Sciatic nerve (tissue), 2 donors: ENCODE results near the gene ADAM22. TPM values are rescaled to one million over a fixed set of nuclear protein-coding genes. Genes with fewer than 3 reads are reported as not detected.
"Not testable (repeated sequence)": the region's sequence is repeated elsewhere in the genome, so short reads cannot be mapped to it uniquely, and the experiment has no call there.

Source experiments
- ATAC-seq: fragments of 200-7000 bp; cut with Tn5 transposase; one replicate; pipeline ENCODE4 v1.9.1; 2020; ENCODE audit warnings: mild to moderate bottlenecking, moderate library complexity
- DNase-seq: peaks from one replicate; pipeline ENCODE4 v3.0.0-alpha.2; 2020; ENCODE audit warnings: low spot score
- intact Hi-C: fragments of 100-400 bp; cut with DNase I; formaldehyde crosslinking; loops from one replicate; pipeline ENCODE4 v1.14.2; 2022
- total RNA-seq: library from RNA; stranded (reverse); fragmentation: NEBNext Ultra II Directional; extraction: Animal tissue kit (Norgen Biotek cat#: 25700); gene quantifications from one replicate; pipeline ENCODE4 v1.2.1, GENCODE V29; 2021
- donor health status: DM: no; HTN: no; CAD: no.
- donor health status: DM: no; HTN: no; CAD: no.

Gene ADAM22
- total RNA-seq, 1 donor from 2014 or later = 8.5 TPM

- no peak for DNase-seq
- intact Hi-C loops = no loop called here
- no peak for ATAC-seq
Measured at GRCh38 chr7:88141479-88141878, 207.4 kb downstream of the ADAM22 start.

GRCh38 chr7:88141953-88142352 lies 207.9 kb downstream of the ADAM22 start:
- intact Hi-C loops = no loop called here
- DNase-seq (no peak), ATAC-seq (no peak)

- no peak for ATAC-seq
- no peak for DNase-seq
- intact Hi-C loops = no loop called here
Measured at GRCh38 chr7:88146616-88147015, 212.6 kb downstream of the ADAM22 start.

- no peak for ATAC-seq
- no peak for DNase-seq
- intact Hi-C loops = no loop called here
Measured at GRCh38 chr7:88147341-88147740, 213.3 kb downstream of the ADAM22 start.

GRCh38 chr7:88147949-88148348 lies 213.9 kb downstream of the ADAM22 start:
- DNase-seq (no peak), ATAC-seq (no peak)
- intact Hi-C loops = no loop called here

- DNase-seq (no peak), ATAC-seq (no peak)
- intact Hi-C loops = no loop called here
Measured at GRCh38 chr7:88150033-88150432, 216.0 kb downstream of the ADAM22 start.

- no peak for ATAC-seq
- intact Hi-C loops = no loop called here
- no peak for DNase-seq
Measured at GRCh38 chr7:88151119-88151790, 217.2 kb downstream of the ADAM22 start.

- DNase-seq (no peak), ATAC-seq (no peak)
- intact Hi-C loops = no loop called here
Measured at GRCh38 chr7:88153378-88153777, 219.3 kb downstream of the ADAM22 start.

- DNase-seq (no peak), ATAC-seq (no peak)
- intact Hi-C loops = no loop called here
Measured at GRCh38 chr7:88155756-88156155, 221.7 kb downstream of the ADAM22 start.

- DNase-seq (no peak), ATAC-seq (no peak)
- intact Hi-C loops = no loop called here
Measured at GRCh38 chr7:88156356-88156755, 222.3 kb downstream of the ADAM22 start.

GRCh38 chr7:88159741-88160140 lies 225.7 kb downstream of the ADAM22 start:
- DNase-seq, intact Hi-C loops, ATAC-seq: not testable (repeated sequence)

GRCh38 chr7:88165697-88166096 lies 231.6 kb downstream of the ADAM22 start:
- intact Hi-C loops = no loop called here
- no peak for ATAC-seq
- no peak for DNase-seq

- intact Hi-C loops = no loop called here
- ATAC-seq (no peak), DNase-seq (no peak)
Measured at GRCh38 chr7:88167223-88167622, 233.2 kb downstream of the ADAM22 start.

- intact Hi-C loops = no loop called here
- ATAC-seq (no peak), DNase-seq (no peak)
Measured at GRCh38 chr7:88167721-88168120, 233.7 kb downstream of the ADAM22 start.

- no peak for ATAC-seq
- no peak for DNase-seq
- intact Hi-C loops = no loop called here
Measured at GRCh38 chr7:88169717-88170320, 235.8 kb downstream of the ADAM22 start.

GRCh38 chr7:88172842-88173241 lies 238.8 kb downstream of the ADAM22 start:
- ATAC-seq (no peak), DNase-seq (no peak)
- intact Hi-C loops = no loop called here

GRCh38 chr7:88176190-88176589 lies 242.1 kb downstream of the ADAM22 start:
- DNase-seq = no peak
- no peak for ATAC-seq
- intact Hi-C loops = no loop called here

GRCh38 chr7:88183051-88183450 lies 249.0 kb downstream of the ADAM22 start:
- intact Hi-C loops = no loop called here
- ATAC-seq = no peak
- DNase-seq = no peak

- intact Hi-C loops = no loop called here
- ATAC-seq (peak; percentile 39), DNase-seq (no peak)
Measured at GRCh38 chr7:88184848-88185304, 250.8 kb downstream of the ADAM22 start.

GRCh38 chr7:88185650-88186049 lies 251.6 kb downstream of the ADAM22 start:
- intact Hi-C loops = no loop called here
- ATAC-seq (no peak), DNase-seq (no peak)

GRCh38 chr7:88191911-88192310 lies 257.9 kb downstream of the ADAM22 start:
- ATAC-seq (no peak), DNase-seq (no peak)
- intact Hi-C loops = no loop called here
